A549 (cell line): ENCODE results near the gene TSC2.

Source experiments
- ATOH8 ChIP-seq: fragments of 250-450 bp; sonication (Bioruptor Pico); IDR thresholded peaks from 2 replicates; pipeline ENCODE4 v1.5.0; 2020; ENCODE audit warnings: low read depth, mild to moderate bottlenecking, moderate library complexity
- CEBPB ChIP-seq, 2 experiments: fragments of >200 bp in 1 of 2; sonication (Bioruptor Twin) in 1 of 2; formaldehyde crosslinking in 1 of 2; IDR thresholded peaks; 2 replicates each; pipeline ENCODE4 v1.6.1; 2012 to 2016
- CHD2 ChIP-seq: fragments of 150-350 bp; IDR thresholded peaks from 2 replicates; pipeline ENCODE4 v1.6.1; 2014; ENCODE audit warnings: low read length; ENCODE audit not compliant: partially characterized antibody
- CTCF ChIP-seq: fragments of >200 bp; sonication (Bioruptor Twin); formaldehyde crosslinking; IDR thresholded peaks from 3 replicates; pipeline ENCODE4 v1.5.1; 2016
- HDAC2 ChIP-seq: fragments of 200-600 bp; sonication (generic); IDR thresholded peaks from 2 replicates; pipeline ENCODE4 v1.6.1; 2016
- POLR2A ChIP-seq: IDR thresholded peaks from 2 replicates; pipeline ENCODE4 v1.6.1; 2012; ENCODE audit warnings: mild to moderate bottlenecking, low read length
- POLR2AphosphoS2 ChIP-seq: conservative IDR thresholded peaks from 2 replicates; pipeline ENCODE4 v1.6.1; 2012; ENCODE audit warnings: low read length, improper control_type of control experiment, inconsistent platforms
- RAD21 ChIP-seq, 2 experiments: fragments of >200 bp in 1 of 2; sonication (Bioruptor Twin) in 1 of 2; formaldehyde crosslinking in 1 of 2; IDR thresholded peaks in 1 of 2; conservative IDR thresholded peaks in 1 of 2; 2 replicates in 1 of 2; 3 replicates in 1 of 2; pipeline ENCODE4 v1.6.1; 2012 to 2018; ENCODE audit warnings: inconsistent platforms in 1 of 2
- RNF2 ChIP-seq: fragments of 200-600 bp; sonication (generic); IDR thresholded peaks from 2 replicates; pipeline ENCODE4 v1.6.1; 2016; ENCODE audit warnings: low read depth, mild to moderate bottlenecking, antibody characterized with exemption, moderate library complexity, borderline replicate concordance
- ZFP36 ChIP-seq: fragments of 450-650 bp; IDR thresholded peaks from 2 replicates; pipeline ENCODE4 v1.6.1; 2014; ENCODE audit warnings: borderline replicate concordance; ENCODE audit not compliant: partially characterized antibody

GRCh38 chr16:2076072-2076865, 28.5 kb downstream of the TSC2 start:
- TF ChIP-seq ATOH8 (CRISPR knock-in tag) (no peak), HDAC2 (no peak), RAD21 (conservative IDR thresholded peaks at IDR 0.05 in 1 of 2, IDR thresholded peaks at IDR 0.05 in 1 of 2) (no peak), POLR2A (no peak), CTCF (no peak), CHD2 (no peak), ZFP36 (no peak), POLR2AphosphoS2 (no peak), RNF2 (no peak), CEBPB (IDR thresholded peaks at IDR 0.05) (no peak)
